ENCODE results near the gene DIS3L2. TPM values are rescaled to one million over a fixed set of nuclear protein-coding genes. Genes with fewer than 3 reads are reported as not detected.

DIS3L2 gene
- total and polyA plus RNA-seq, 2 of the 8 experiments (the other 6 are each of a cell fraction or from before 2014, with no cell fraction given), result 11.5 to 21.6 TPM

GRCh38 chr2:232076736-232077135 lies 115.2 kb downstream of the DIS3L2 start:
- H2BK12ac ChIP-seq (ENCODE audit: low read depth, low read length), result no peak overlapping the region
- H2BK5ac ChIP-seq (ENCODE audit: low read depth, low read length), result no peak overlapping the region
- DNase-seq (ENCODE audit: low read depth in 1 of 2, low spot score in 2 of 2), result no peak
- no peak overlapping the region for H3K4ac ChIP-seq (replicated peaks; ENCODE audit: insufficient read length, low read depth, low read length)
- no peak overlapping the region for H3K4me2 ChIP-seq (ENCODE audit: insufficient read depth in 1 of 2, low read depth in 2 of 2, low read length in 2 of 2)
- no peak overlapping the region for H4K5ac ChIP-seq (ENCODE audit: insufficient read length, low read depth, low read length)
- H3K23me2 ChIP-seq (ENCODE audit: low read depth, low read length), result no peaks in the 10 kb centered on the region; the same call in 1 of the 2 replicates
- H3K9me3 ChIP-seq (ENCODE audit: insufficient read depth in 2 of 2, low read depth in 1 of 2, low read length in 1 of 2), result peaks cover 0 to under 1% of the 10 kb centered on the region in 2 experiments; a peak in 1 of 4 replicates
- H3K79me2 ChIP-seq (ENCODE audit: control insufficient read depth in 1 of 2, insufficient read depth in 2 of 2, low read length in 2 of 2), result no peaks in the 10 kb centered on the region
- H3K4me1 ChIP-seq (replicated peaks in 1 of 4; ENCODE audit: control insufficient read depth in 3 of 4, insufficient read depth in 4 of 4, low read length in 3 of 4), result peaks cover 0 to 3% (median 0%) of the 10 kb centered on the region in 4 experiments; a peak in 1 of 7 replicates
- H2BK20ac ChIP-seq (ENCODE audit: low read length), result no peak overlapping the region
- H3K27me3 ChIP-seq (replicated peaks in 1 of 4; ENCODE audit: control insufficient read depth in 3 of 4, extremely low read depth in 1 of 4, insufficient read depth in 3 of 4, low read length in 3 of 4), result no peaks in the 10 kb centered on the region
- H3K4me3 ChIP-seq (ENCODE audit: extremely low read depth in 1 of 4, insufficient read depth in 2 of 4, low read depth in 3 of 4, low read length in 4 of 4), result no peak overlapping the region
- no peak overlapping the region for H4K8ac ChIP-seq (ENCODE audit: extremely low read depth, insufficient read depth, low read length)
- POLR2A ChIA-PET (ENCODE audit: partially characterized antibody), result no interaction called here
- FAIRE-seq, result no peak
- no peak overlapping the region for H3K23ac ChIP-seq (ENCODE audit: insufficient read length)
- no peak overlapping the region for H2AK5ac ChIP-seq (ENCODE audit: low read depth, low read length)
- H3K36me3 ChIP-seq (ENCODE audit: control insufficient read depth in 2 of 4, insufficient read depth in 4 of 4, low read length in 3 of 4), result no peaks in the 10 kb centered on the region
- no peak overlapping the region for H3K14ac ChIP-seq (ENCODE audit: insufficient read length)
- no peak overlapping the region for H2AFZ ChIP-seq (ENCODE audit: low read length)
- no peaks in the 10 kb centered on the region for H3K79me1 ChIP-seq (ENCODE audit: low read depth, low read length)
- peaks cover 0 to 2% of the 10 kb centered on the region in 2 experiments for H4K20me1 ChIP-seq (replicated peaks in 1 of 2; ENCODE audit: control insufficient read depth in 1 of 2, insufficient read depth in 2 of 2, low read length in 2 of 2)
- no peak overlapping the region for H3K18ac ChIP-seq (ENCODE audit: extremely low read depth, low read length)
- H4K91ac ChIP-seq (replicated peaks; ENCODE audit: insufficient read length, low read length), result no peak overlapping the region
- no peak overlapping the region for H3K27ac ChIP-seq (ENCODE audit: low read depth, low read length)
- no peak overlapping the region for H3K9ac ChIP-seq (replicated peaks in 1 of 4; ENCODE audit: extremely low read depth in 1 of 4, low read depth in 3 of 4, low read length in 3 of 4)
- WGBS, 2 experiments (ENCODE audit: extremely low coverage in 1 of 2, insufficient coverage in 1 of 2, insufficient read length in 1 of 2, insufficient replicate concordance in 2 of 2, low coverage in 1 of 2, low lambda C conversion rate in 2 of 2, missing lambda C conversion rate in 1 of 2), result 84 to 100% methylated on average over 1 to 3 of the region's 3 CpGs
- no peak overlapping the region for H2BK120ac ChIP-seq (replicated peaks; ENCODE audit: low read depth, low read length)
- H3K56ac ChIP-seq (replicated peaks; ENCODE audit: insufficient read length, low read depth, low read length), result no peak overlapping the region
- CTCF ChIA-PET (ENCODE audit: partially characterized antibody), result interaction anchor here (0.9 kb wide), 1 partner anchor 150 kb away, joined by 3 read pairs; the partner anchor contains the start of gene NPPC
- no peak overlapping the region for H2BK15ac ChIP-seq (ENCODE audit: low read length)
- TF ChIP-seq USF2 (IDR thresholded peaks at IDR 0.05; ENCODE audit: low read length) (no peak), EP300 (IDR thresholded peaks at IDR 0.05; ENCODE audit: borderline replicate concordance in 1 of 2, low read depth in 2 of 2, low read length in 2 of 2) (no peak), TEAD4 (IDR thresholded peaks at IDR 0.05; ENCODE audit: low read depth, low read length) (no peak), RBBP5 (IDR thresholded peaks at IDR 0.05; ENCODE audit: borderline replicate concordance, low read depth, low read length) (no peak), FOSL1 (IDR thresholded peaks at IDR 0.05; ENCODE audit: insufficient read depth, low read depth, low read length) (no peak), RAD21 (IDR thresholded peaks at IDR 0.05 in 1 of 2, conservative IDR thresholded peaks at IDR 0.05 in 1 of 2; ENCODE audit: low read depth in 2 of 2, low read length in 2 of 2) (no peak), ASH2L (IDR thresholded peaks at IDR 0.05; ENCODE audit: low read length) (no peak), RNF2 (IDR thresholded peaks at IDR 0.05; ENCODE audit: borderline replicate concordance, low read depth, low read length, missing control alignments, poor library complexity, severe bottlenecking) (no peak), CHD1 (IDR thresholded peaks at IDR 0.05; ENCODE audit: low read depth, low read length) (no peak), TAF7 (optimal IDR thresholded peaks at IDR 0.05; ENCODE audit: borderline replicate concordance, low read depth, low read length) (no peak)
- TF ChIP-seq, protein P1, sequence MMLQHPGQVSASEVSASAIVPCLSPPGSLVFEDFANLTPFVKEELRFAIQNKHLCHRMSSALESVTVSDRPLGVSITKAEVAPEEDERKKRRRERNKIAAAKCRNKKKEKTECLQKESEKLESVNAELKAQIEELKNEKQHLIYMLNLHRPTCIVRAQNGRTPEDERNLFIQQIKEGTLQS (IDR thresholded peaks at IDR 0.05; ENCODE audit: insufficient read depth, low read depth, low read length), result no peak

All from H1 (cell line).